Heart left ventricle (tissue), 16 donors: ENCODE data around the gene SBK3. TPM values are rescaled to one million over a fixed set of nuclear protein-coding genes. Genes with fewer than 3 reads are reported as not detected.

Experiments used
- ATAC-seq, 4 donors: fragments of 200-7000 bp; cut with Tn5 transposase; one replicate each; pipeline ENCODE4 v1.9.1; 2020 to 2022; ENCODE audit warnings: moderate library complexity in 4 of 4, mild to moderate bottlenecking in 3 of 4, moderate number of reproducible peaks in 1 of 4
- DNase-seq, 5 donors: peaks; one replicate each; pipeline ENCODE4 v3.0.0-alpha.2; 2020
- H3K27ac ChIP-seq, 12 donors: fragments of 200-600 bp; sonication (generic) in 4 of 12; one replicate each; pipeline versions ENCODE4 v1.5.0 to v1.8.0; 2016 to 2022; ENCODE audit warnings: mild to moderate bottlenecking in 2 of 12
- H3K27me3 ChIP-seq, 9 donors: fragments of 200-600 bp; sonication (generic) in 2 of 9; one replicate each; pipeline versions ENCODE4 v1.5.1 to v1.8.0; 2016 to 2022; ENCODE audit warnings: mild to moderate bottlenecking in 3 of 9
- H3K36me3 ChIP-seq, 9 donors: fragments of 200-600 bp; sonication (generic) in 2 of 9; one replicate each; pipeline versions ENCODE4 v1.5.0 to v1.8.0; 2018 to 2022; ENCODE audit warnings: mild to moderate bottlenecking in 2 of 9
- H3K4me1 ChIP-seq, 12 donors: fragments of 200-600 bp; sonication (generic) in 4 of 12; one replicate each; pipeline versions ENCODE4 v1.5.0 to v1.8.0; 2016 to 2022; ENCODE audit warnings: mild to moderate bottlenecking in 3 of 12
- H3K4me3 ChIP-seq, 12 donors: fragments of 200-600 bp; sonication (generic) in 4 of 12; one replicate each; pipeline versions ENCODE4 v1.5.0 to v1.8.0; 2017 to 2022; ENCODE audit warnings: mild to moderate bottlenecking in 9 of 12, moderate library complexity in 4 of 12
- H3K9me3 ChIP-seq, 12 donors: fragments of 200-600 bp; sonication (generic) in 4 of 12; one replicate each; pipeline versions ENCODE4 v1.5.0 to v1.8.0; 2016 to 2022; ENCODE audit warnings: mild to moderate bottlenecking in 1 of 12
- CTCF ChIP-seq, 12 donors: fragments of 200-600 bp; sonication (generic) in 4 of 12; IDR thresholded peaks; one replicate each; pipeline versions ENCODE4 v1.5.0 to v1.8.0; 2018 to 2022; ENCODE audit warnings: antibody characterized with exemption in 12 of 12, mild to moderate bottlenecking in 5 of 12
- POLR2A ChIP-seq, 2 donors: fragments of 450-650 bp; IDR thresholded peaks; one replicate each; pipeline ENCODE4 v1.6.1; 2017; ENCODE audit warnings: antibody characterized with exemption in 2 of 2, mild to moderate bottlenecking in 2 of 2, moderate library complexity in 2 of 2
- WGBS, 4 donors: extraction: QIAGEN DNeasy Blood & Tissue Kit in 2 of 4; methylation state at CpG; one replicate each; pipeline versions ENCODE4 v1.1.5 to v1.1.7; 2013 to 2018; 5-methylcytosine and 5-hydroxymethylcytosine counted together
- intact Hi-C, 10 donors: fragments of 100-400 bp; cut with DNase I; formaldehyde crosslinking; loops; one replicate each; pipeline versions ENCODE4 v1.11.1 to v1.14.2; 2022
- polyA plus RNA-seq, 2 donors: library from polyadenylated mRNA; stranded (reverse); fragments of 200-250 nt; gene quantifications; one replicate each; pipeline ENCODE4 v1.2.3, GENCODE V29; 2013
- total RNA-seq, 9 donors: library from RNA; depleted of rRNA in 2 of 9; stranded (reverse); fragments of >200 nt in 2 of 9; fragmentation: NEBNext Ultra II Directional in 3 of 9; extraction: Animal tissue kit (Norgen Biotek cat#: 25700) in 3 of 9; gene quantifications; one replicate each; pipeline versions ENCODE4 v1.1.0 to v1.2.4, GENCODE V29; 2016 to 2023
- donor health status: ischemic (EF 13 %, LVEDD 7.1; RV severe dilation, severe dysfunction).
- donor health status: healthy with polysubstance abuse.
- donor health status: DM: no; HTN: yes; CAD: no.
- donor health status: DM: no; HTN: no; CAD: no.
- donor health status: ischemic (EF 25% LVEDD 6.9; RV normal size, moderate dysfunction).
- donor health status: ischemic (EF 25% LVEDD 5.7; RV mildly dilated, moderate dysfunction).
- donor health status: healthy.
- donor health status: DM: yes; HTN: yes; CAD: no.
- donor health status: ischemic (EF 35%, LVEDD 5.7; RV mildly dilated, moderate dysfunction).
- donor health status: nonischemic (EF 11% LVEDD 7.7; RV severe dilation, severe dysfunction).
- donor health status: DM: yes; HTN: yes; CAD: no.
- donor health status: PGD.
- donor health status: ischemic (EF 29% LVEDD 5.4; RV normal size, mild dysfunction).
- donor health status: nonischemic (EF 23%, LVEDD 6.1; RV moderate dilation, normal function).

The SBK3 gene
- total and polyA plus RNA-seq, 11 donors, result 2.4 to 14.3 (median 7.5) TPM

GRCh38 chr19:55491546-55492360, 53.6 kb downstream of the SBK3 start:
- 75 to 80% (median 77%) methylated on average over 23 to 24 of the region's 24 CpGs for WGBS, 4 donors
- DNase-seq, result peak in 2 of 5 donors; percentile 18 to 20
- TF ChIP-seq CTCF (IDR thresholded peaks at IDR 0.05) (no peak), POLR2A (IDR thresholded peaks at IDR 0.05) (no peak)
- no peak for ATAC-seq
- Histone ChIP-seq H3K4me1 (peaks cover 0 to 43% (median 26%) of the 10 kb centered on the region in 12 donors), H3K27me3 (peaks cover 0 to 11% (median 0%) of the 10 kb centered on the region in 9 donors), H3K27ac (peak overlapping the region in 4 of 12 donors; percentile 19 to 99 (median 64)), H3K4me3 (no peak overlapping the region), H3K36me3 (peaks cover 0 to 7% (median 0%) of the 10 kb centered on the region in 9 donors), H3K9me3 (no peaks in the 10 kb centered on the region)
- intact Hi-C loops, result no loop called here

Other genes with a start within 250 kb of the SBK3 start
- 10 to 100 TPM in 1 of 9 donors, 1 to 10 TPM in 4, under 1 TPM in 3, not detected in 1; 0.43 to 14.1 (median 1.2) TPM for gene TMEM150B, start 220.2 kb downstream of the SBK3 start, total RNA-seq
- under 1 TPM; 0.72 to 0.79 TPM for gene TMEM150B, start 220.2 kb downstream of the SBK3 start, polyA plus RNA-seq
- gene KMT5C, start 205.7 kb downstream of the SBK3 start, total RNA-seq, result 10 to 100 TPM in 1 of 9 donors, 1 to 10 TPM in 8; 3.6 to 10.8 (median 7.2) TPM
- 1 to 10 TPM; 3.3 to 6.2 TPM for gene KMT5C, start 205.7 kb downstream of the SBK3 start, polyA plus RNA-seq
- gene COX6B2, start 190.8 kb downstream of the SBK3 start, total RNA-seq, result under 1 TPM in 1 of 9 donors, not detected in 8; 0.16 TPM
- gene COX6B2, start 190.8 kb downstream of the SBK3 start, polyA plus RNA-seq, result not detected
- gene GARIN5B, start 182.3 kb downstream of the SBK3 start, total RNA-seq, result not detected
- gene GARIN5B, start 182.3 kb downstream of the SBK3 start, polyA plus RNA-seq, result not detected
- gene IL11, start 175.1 kb downstream of the SBK3 start, total RNA-seq, result under 1 TPM in 2 of 9 donors, not detected in 7; 0.11 to 0.43 TPM
- under 1 TPM in 1 of 2 donors, not detected in 1; 0.25 TPM for gene IL11, start 175.1 kb downstream of the SBK3 start, polyA plus RNA-seq
- gene TMEM190, start 168.7 kb downstream of the SBK3 start, total RNA-seq, result not detected
- not detected for gene TMEM190, start 168.7 kb downstream of the SBK3 start, polyA plus RNA-seq
- 1 to 10 TPM in 2 of 9 donors, under 1 TPM in 5, not detected in 2; 0.35 to 2.2 (median 0.56) TPM for gene TMEM238, start 161.3 kb downstream of the SBK3 start, total RNA-seq
- not detected for gene TMEM238, start 161.3 kb downstream of the SBK3 start, polyA plus RNA-seq
- gene RPL28, start 159.6 kb downstream of the SBK3 start, total RNA-seq, result 1,000 to 10,000 TPM in 1 of 9 donors, 100 to 1,000 TPM in 8; 196 to 1,019 (median 565) TPM
- gene RPL28, start 159.6 kb downstream of the SBK3 start, polyA plus RNA-seq, result 1,000 to 10,000 TPM in 1 of 2 donors, 100 to 1,000 TPM in 1; 768 to 1,391 TPM
- gene UBE2S, start 137.8 kb downstream of the SBK3 start, total RNA-seq, result 10 to 100 TPM; 16.5 to 51.8 (median 29.1) TPM
- 10 to 100 TPM; 10.9 to 27.3 TPM for gene UBE2S, start 137.8 kb downstream of the SBK3 start, polyA plus RNA-seq
- gene SHISA7, start 102.2 kb downstream of the SBK3 start, total RNA-seq, result not detected
- gene SHISA7, start 102.2 kb downstream of the SBK3 start, polyA plus RNA-seq, result not detected
- 100 to 1,000 TPM in 1 of 9 donors, 10 to 100 TPM in 8; 36.9 to 102 (median 48.8) TPM for gene ISOC2, start 83.9 kb downstream of the SBK3 start, total RNA-seq
- 10 to 100 TPM; 86.8 to 94.9 TPM for gene ISOC2, start 83.9 kb downstream of the SBK3 start, polyA plus RNA-seq
- gene C19orf85, start 80.8 kb downstream of the SBK3 start, total RNA-seq, result not detected
- not detected for gene C19orf85, start 80.8 kb downstream of the SBK3 start, polyA plus RNA-seq
- 10 to 100 TPM in 1 of 9 donors, 1 to 10 TPM in 8; 2.3 to 10.3 (median 4.6) TPM for gene ZNF628, start 68.9 kb downstream of the SBK3 start, total RNA-seq
- gene ZNF628, start 68.9 kb downstream of the SBK3 start, polyA plus RNA-seq, result 1 to 10 TPM; 5.4 to 7.9 TPM
- gene NAT14, start 60.4 kb downstream of the SBK3 start, total RNA-seq, result 10 to 100 TPM in 1 of 9 donors, 1 to 10 TPM in 8; 2.9 to 10.4 (median 6.7) TPM
- gene NAT14, start 60.4 kb downstream of the SBK3 start, polyA plus RNA-seq, result 1 to 10 TPM; 7.3 to 9.2 TPM
- 1 to 10 TPM in 8 of 9 donors, under 1 TPM in 1; 1.00 to 6.2 (median 3.3) TPM for gene SSC5D, start 57.1 kb downstream of the SBK3 start, total RNA-seq
- 1 to 10 TPM in 1 of 2 donors, under 1 TPM in 1; 0.91 to 1.4 TPM for gene SSC5D, start 57.1 kb downstream of the SBK3 start, polyA plus RNA-seq
- 1 to 10 TPM in 7 of 9 donors, under 1 TPM in 2; 0.68 to 2.6 (median 2.1) TPM for gene SBK2, start 8.4 kb downstream of the SBK3 start, total RNA-seq
- gene SBK2, start 8.4 kb downstream of the SBK3 start, polyA plus RNA-seq, result 10 to 100 TPM in 1 of 2 donors, under 1 TPM in 1; 0.80 to 12.6 TPM
- 10 to 100 TPM in 4 of 9 donors, 1 to 10 TPM in 5; 5.4 to 13.9 (median 9.8) TPM for gene ZNF579, start 35.3 kb upstream of the SBK3 start, total RNA-seq
- 10 to 100 TPM in 1 of 2 donors, 1 to 10 TPM in 1; 7.9 to 10.9 TPM for gene ZNF579, start 35.3 kb upstream of the SBK3 start, polyA plus RNA-seq
- gene FIZ1, start 54.0 kb upstream of the SBK3 start, total RNA-seq, result 10 to 100 TPM; 11.2 to 15.4 (median 12.9) TPM
- gene FIZ1, start 54.0 kb upstream of the SBK3 start, polyA plus RNA-seq, result 10 to 100 TPM in 1 of 2 donors, 1 to 10 TPM in 1; 10.0 to 16.7 TPM
- 10 to 100 TPM; 11.0 to 34.7 (median 16.5) TPM for gene ZNF524, start 54.7 kb upstream of the SBK3 start, total RNA-seq
- 10 to 100 TPM; 30.6 to 33.9 TPM for gene ZNF524, start 54.7 kb upstream of the SBK3 start, polyA plus RNA-seq
- 10 to 100 TPM; 11.4 to 19.1 (median 14.2) TPM for gene ZNF865, start 60.1 kb upstream of the SBK3 start, total RNA-seq
- 10 to 100 TPM; 12.0 to 24.3 TPM for gene ZNF865, start 60.1 kb upstream of the SBK3 start, polyA plus RNA-seq
- 10 to 100 TPM in 4 of 9 donors, 1 to 10 TPM in 5; 6.7 to 15.8 (median 9.2) TPM for gene ZNF784, start 79.0 kb upstream of the SBK3 start, total RNA-seq
- gene ZNF784, start 79.0 kb upstream of the SBK3 start, polyA plus RNA-seq, result 10 to 100 TPM in 1 of 2 donors, 1 to 10 TPM in 1; 8.5 to 10.4 TPM
- gene ZNF580, start 95.5 kb upstream of the SBK3 start, total RNA-seq, result 10 to 100 TPM; 17.0 to 41.5 (median 21.2) TPM
- 10 to 100 TPM in 1 of 2 donors, 1 to 10 TPM in 1; 8.2 to 18.4 TPM for gene ZNF580, start 95.5 kb upstream of the SBK3 start, polyA plus RNA-seq
- 10 to 100 TPM in 2 of 9 donors, 1 to 10 TPM in 7; 4.7 to 12.7 (median 7.2) TPM for gene ZNF581, start 98.1 kb upstream of the SBK3 start, total RNA-seq
- 1 to 10 TPM; 5.5 to 9.3 TPM for gene ZNF581, start 98.1 kb upstream of the SBK3 start, polyA plus RNA-seq
- 10 to 100 TPM; 11.7 to 25.8 (median 16.5) TPM for gene CCDC106, start 102.7 kb upstream of the SBK3 start, total RNA-seq
- gene CCDC106, start 102.7 kb upstream of the SBK3 start, polyA plus RNA-seq, result 10 to 100 TPM; 11.9 to 27.7 TPM
- gene U2AF2, start 109.5 kb upstream of the SBK3 start, total RNA-seq, result 10 to 100 TPM; 39.9 to 88.1 (median 69.9) TPM
- 100 to 1,000 TPM in 1 of 2 donors, 10 to 100 TPM in 1; 72.7 to 104 TPM for gene U2AF2, start 109.5 kb upstream of the SBK3 start, polyA plus RNA-seq
- 100 to 1,000 TPM; 125 to 377 (median 189) TPM for gene EPN1, start 129.7 kb upstream of the SBK3 start, total RNA-seq
- gene EPN1, start 129.7 kb upstream of the SBK3 start, polyA plus RNA-seq, result 100 to 1,000 TPM; 177 to 188 TPM
- not detected for gene NLRP9, start 192.9 kb upstream of the SBK3 start, total RNA-seq
- not detected for gene NLRP9, start 192.9 kb upstream of the SBK3 start, polyA plus RNA-seq
- not detected for gene RFPL4A, start 213.6 kb upstream of the SBK3 start, total RNA-seq
- gene RFPL4A, start 213.6 kb upstream of the SBK3 start, polyA plus RNA-seq, result not detected
- not detected for gene RFPL4AL1, start 223.6 kb upstream of the SBK3 start, total RNA-seq
- not detected for gene RFPL4AL1, start 223.6 kb upstream of the SBK3 start, polyA plus RNA-seq